ENCODE measurements around the gene GTSE1.

The GTSE1 gene

DNA sequence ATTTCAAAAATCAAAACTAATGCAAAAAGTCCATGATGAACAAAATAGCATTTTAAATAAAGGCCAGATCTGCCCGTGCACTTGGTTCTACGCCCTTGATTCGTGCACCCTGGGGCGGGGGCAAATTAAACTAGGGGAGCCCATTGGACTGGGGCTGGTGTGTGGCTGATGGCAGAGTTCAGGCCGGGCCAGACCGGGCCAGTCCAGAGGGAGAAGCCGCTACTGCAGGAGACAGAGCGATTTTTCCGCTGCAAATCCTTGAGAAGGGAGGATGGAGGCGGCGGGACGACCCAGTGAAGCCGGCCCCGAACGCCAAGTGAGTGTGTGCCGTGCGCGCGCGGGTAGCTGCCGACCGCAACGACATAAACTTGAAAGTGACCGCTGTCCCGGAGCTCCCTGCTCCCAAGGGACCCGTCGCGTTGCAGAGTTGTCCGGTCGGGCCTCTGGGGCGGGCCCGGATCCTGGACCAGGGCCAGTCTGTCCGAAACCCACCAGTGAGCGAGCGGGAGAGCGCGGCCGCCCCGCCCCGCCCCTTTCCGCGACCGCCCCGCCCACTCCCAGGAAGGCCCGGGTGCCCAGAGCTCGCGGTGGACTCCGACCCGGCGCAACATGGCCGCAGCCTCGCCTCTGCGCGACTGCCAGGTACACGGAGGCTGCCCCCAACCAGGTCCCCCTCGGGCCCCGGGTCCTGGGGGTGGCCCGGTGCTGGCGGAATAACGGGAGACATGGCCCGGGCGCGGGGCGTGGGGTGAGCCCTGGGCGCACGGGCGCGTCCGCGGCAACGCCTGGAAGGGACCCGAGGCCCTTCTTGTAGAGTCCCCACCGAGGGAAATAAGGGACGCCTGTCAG lies 29.0 kb upstream of the GTSE1 start, which contains the start of gene TTC38:
Gene TTC38, plus strand, starts transcription at position 578 of the 849 bp plus-strand sequence. Its CDS starts 32 bp downstream, at position 610.
- TF ChIP-seq, protein P1, sequence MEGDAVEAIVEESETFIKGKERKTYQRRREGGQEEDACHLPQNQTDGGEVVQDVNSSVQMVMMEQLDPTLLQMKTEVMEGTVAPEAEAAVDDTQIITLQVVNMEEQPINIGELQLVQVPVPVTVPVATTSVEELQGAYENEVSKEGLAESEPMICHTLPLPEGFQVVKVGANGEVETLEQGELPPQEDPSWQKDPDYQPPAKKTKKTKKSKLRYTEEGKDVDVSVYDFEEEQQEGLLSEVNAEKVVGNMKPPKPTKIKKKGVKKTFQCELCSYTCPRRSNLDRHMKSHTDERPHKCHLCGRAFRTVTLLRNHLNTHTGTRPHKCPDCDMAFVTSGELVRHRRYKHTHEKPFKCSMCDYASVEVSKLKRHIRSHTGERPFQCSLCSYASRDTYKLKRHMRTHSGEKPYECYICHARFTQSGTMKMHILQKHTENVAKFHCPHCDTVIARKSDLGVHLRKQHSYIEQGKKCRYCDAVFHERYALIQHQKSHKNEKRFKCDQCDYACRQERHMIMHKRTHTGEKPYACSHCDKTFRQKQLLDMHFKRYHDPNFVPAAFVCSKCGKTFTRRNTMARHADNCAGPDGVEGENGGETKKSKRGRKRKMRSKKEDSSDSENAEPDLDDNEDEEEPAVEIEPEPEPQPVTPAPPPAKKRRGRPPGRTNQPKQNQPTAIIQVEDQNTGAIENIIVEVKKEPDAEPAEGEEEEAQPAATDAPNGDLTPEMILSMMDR (IDR thresholded peaks at IDR 0.05; ENCODE audit: insufficient read depth, low read depth, low read length, missing control alignments) = no peak
- peak within 1 kb of the TSS; percentile 90 for H3K4me3 ChIP-seq (ENCODE audit: low read depth, low read length)
- peak; percentile 79 for DNase-seq (ENCODE audit: low read depth)

GRCh38 chr22:46269564-46269963 lies 27.1 kb upstream of the GTSE1 start:
- H3K4me3 ChIP-seq (ENCODE audit: low read depth, low read length) = no peak overlapping the region
- TF ChIP-seq, protein P1 (IDR thresholded peaks at IDR 0.05; ENCODE audit: insufficient read depth, low read depth, low read length, missing control alignments) = no peak
- DNase-seq (ENCODE audit: low read depth) = no peak

DNA sequence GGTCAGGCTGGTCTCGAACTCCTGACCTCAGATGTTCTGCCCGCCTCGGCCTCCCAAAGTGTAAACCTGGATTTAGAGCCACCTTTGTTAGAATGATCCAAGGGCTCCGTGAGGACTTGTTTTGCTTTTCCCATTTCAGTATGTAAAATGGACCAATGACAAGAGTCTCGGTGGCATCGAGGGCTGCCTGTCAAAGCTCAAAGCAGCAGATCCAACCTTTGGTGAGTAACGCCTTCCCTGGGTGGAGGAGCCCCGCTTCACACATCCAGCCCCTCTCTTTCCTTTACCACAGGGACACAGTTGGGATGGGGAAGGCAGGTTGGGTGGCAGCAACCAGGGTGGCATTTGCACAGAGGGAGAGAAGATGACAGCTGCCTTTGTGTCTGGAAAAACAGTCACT lies 24.5 kb upstream of the GTSE1 start:
- TF ChIP-seq, protein P1 (IDR thresholded peaks at IDR 0.05; ENCODE audit: insufficient read depth, low read depth, low read length, missing control alignments) = no peak
- H3K4me3 ChIP-seq (ENCODE audit: low read depth, low read length) = no peak overlapping the region
- DNase-seq (ENCODE audit: low read depth) = no peak

- TF ChIP-seq, protein P1 (IDR thresholded peaks at IDR 0.05; ENCODE audit: insufficient read depth, low read depth, low read length, missing control alignments) = no peak
- H3K4me3 ChIP-seq (ENCODE audit: low read depth, low read length) = no peak overlapping the region
- no peak for DNase-seq (ENCODE audit: low read depth)
Observed at GRCh38 chr22:46272762-46273431, 23.8 kb upstream of the GTSE1 start.

DNA sequence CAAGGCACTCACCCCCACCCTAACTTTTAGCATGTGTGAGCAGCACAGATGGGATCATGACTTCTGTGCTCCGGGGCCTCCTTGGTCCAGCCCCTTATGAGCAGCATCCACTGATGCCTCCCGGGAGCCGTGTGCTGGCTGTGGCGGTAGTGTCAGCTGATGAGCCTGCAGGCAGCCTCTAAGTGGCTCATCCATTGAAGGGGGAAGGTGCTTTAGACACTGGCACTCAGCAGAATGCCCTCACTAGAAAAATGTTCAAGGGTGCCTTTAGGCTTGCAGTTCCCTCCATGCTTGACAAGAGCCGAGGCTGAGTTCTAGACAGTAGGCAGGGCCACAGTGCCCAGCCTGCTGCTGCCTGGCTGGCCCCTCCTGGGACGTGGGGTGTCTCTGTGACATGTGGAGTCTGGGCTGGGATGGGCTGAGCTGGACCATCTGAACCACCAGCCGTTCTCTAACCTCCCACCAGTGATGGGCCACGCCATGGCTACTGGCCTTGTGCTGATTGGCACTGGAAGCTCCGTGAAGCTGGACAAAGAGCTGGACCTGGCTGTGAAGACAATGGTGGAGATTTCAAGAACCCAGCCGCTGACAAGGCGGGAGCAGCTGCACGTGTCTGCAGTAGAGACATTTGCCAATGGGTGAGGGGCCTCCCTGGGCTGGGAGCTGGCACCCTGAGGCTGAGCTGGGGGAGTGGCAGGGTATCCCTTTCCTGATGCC lies 23.1 kb upstream of the GTSE1 start:
- TF ChIP-seq, protein P1 (IDR thresholded peaks at IDR 0.05; ENCODE audit: insufficient read depth, low read depth, low read length, missing control alignments) = no peak
- no peak overlapping the region for H3K4me3 ChIP-seq (ENCODE audit: low read depth, low read length)
- no peak for DNase-seq (ENCODE audit: low read depth)

DNA sequence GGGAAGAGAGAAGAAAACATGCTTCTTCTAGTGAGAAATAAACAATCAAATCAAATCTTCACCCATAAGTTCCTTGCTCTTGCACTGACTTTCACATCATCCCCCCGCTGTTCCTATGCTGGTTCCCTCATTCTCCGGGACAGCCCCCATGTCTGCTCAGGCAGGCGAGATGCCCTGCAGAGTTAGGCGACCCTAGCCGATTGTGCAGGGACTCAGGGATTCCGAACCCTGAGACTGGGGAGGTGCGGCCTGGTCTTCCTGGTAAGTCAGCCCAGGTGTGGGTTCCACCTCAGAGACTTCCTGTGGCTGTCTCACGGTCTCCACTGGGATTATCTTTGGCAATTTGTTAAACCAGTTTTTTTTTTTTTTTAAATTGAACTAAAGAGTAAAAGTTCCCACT lies 22.3 kb upstream of the GTSE1 start:
- TF ChIP-seq, protein P1 (IDR thresholded peaks at IDR 0.05; ENCODE audit: insufficient read depth, low read depth, low read length, missing control alignments) = no peak
- no peak overlapping the region for H3K4me3 ChIP-seq (ENCODE audit: low read depth, low read length)
- DNase-seq (ENCODE audit: low read depth) = no peak
